ENCODE data around the gene NUP88. TPM values are rescaled to one million over a fixed set of nuclear protein-coding genes. Genes with fewer than 3 reads are reported as not detected.

The NUP88 gene
- total and polyA plus RNA-seq, 2 donors from 2014 or later, result 55.1 to 57.9 TPM

DNA sequence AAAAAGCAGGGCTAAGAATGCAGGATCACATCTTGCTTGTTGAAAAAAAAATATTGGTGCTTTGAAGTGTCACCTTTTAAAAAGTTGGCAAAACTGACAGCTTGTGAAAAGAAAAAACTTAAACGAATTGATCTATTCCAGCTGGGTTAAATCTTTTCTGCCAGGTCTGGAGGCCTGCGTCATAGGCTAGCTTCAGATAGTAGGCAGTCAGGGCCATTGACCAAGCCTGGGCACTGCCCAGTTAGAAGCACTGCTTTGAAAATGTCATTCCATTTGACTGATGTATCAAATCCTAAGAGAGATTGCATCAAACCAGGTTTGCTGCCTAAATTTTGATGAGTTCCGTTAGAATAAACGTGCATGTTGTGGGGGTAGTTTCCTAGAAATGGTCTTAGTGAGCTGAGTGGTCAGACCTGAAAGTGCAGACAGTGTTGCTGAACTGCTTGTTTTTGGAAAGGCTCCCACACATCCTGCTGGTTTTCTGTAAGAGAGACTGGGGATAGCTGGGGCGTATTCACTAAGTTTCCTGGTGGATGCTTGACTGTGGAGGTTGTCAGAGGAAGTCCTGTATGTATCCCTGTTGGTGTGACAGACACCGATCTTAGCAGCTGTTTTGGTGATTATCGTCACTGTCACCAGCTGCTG, 38.8 kb downstream of the NUP88 start:
- H3K4me3 ChIP-seq (ENCODE audit: low read length in 3 of 3), result no peak overlapping the region
- intact Hi-C loops (cut with DNase I), result no loop called here
- TF ChIP-seq, protein P1, sequence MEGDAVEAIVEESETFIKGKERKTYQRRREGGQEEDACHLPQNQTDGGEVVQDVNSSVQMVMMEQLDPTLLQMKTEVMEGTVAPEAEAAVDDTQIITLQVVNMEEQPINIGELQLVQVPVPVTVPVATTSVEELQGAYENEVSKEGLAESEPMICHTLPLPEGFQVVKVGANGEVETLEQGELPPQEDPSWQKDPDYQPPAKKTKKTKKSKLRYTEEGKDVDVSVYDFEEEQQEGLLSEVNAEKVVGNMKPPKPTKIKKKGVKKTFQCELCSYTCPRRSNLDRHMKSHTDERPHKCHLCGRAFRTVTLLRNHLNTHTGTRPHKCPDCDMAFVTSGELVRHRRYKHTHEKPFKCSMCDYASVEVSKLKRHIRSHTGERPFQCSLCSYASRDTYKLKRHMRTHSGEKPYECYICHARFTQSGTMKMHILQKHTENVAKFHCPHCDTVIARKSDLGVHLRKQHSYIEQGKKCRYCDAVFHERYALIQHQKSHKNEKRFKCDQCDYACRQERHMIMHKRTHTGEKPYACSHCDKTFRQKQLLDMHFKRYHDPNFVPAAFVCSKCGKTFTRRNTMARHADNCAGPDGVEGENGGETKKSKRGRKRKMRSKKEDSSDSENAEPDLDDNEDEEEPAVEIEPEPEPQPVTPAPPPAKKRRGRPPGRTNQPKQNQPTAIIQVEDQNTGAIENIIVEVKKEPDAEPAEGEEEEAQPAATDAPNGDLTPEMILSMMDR (IDR thresholded peaks at IDR 0.05; ENCODE audit: borderline replicate concordance, extremely low read depth, insufficient read depth), result no peak
- no peaks in the 10 kb centered on the region for H3K9me3 ChIP-seq (ENCODE audit: control insufficient read depth in 2 of 3, insufficient read depth in 1 of 3, low read length in 3 of 3)
- no peak for DNase-seq
- no peaks in the 10 kb centered on the region for H3K4me1 ChIP-seq (ENCODE audit: control insufficient read depth in 2 of 3, insufficient read depth in 2 of 3, low read depth in 1 of 3, low read length in 3 of 3)
- no peak overlapping the region for H3K27ac ChIP-seq (ENCODE audit: low read depth in 2 of 2, low read length in 2 of 2)
- H3K27me3 ChIP-seq (ENCODE audit: control insufficient read depth, insufficient read depth, low read length), result no peaks in the 10 kb centered on the region
- H3K9ac ChIP-seq (ENCODE audit: low read length in 3 of 3), result no peak overlapping the region
- FAIRE-seq, result no peak
- peaks cover 19 to 60% (median 53%) of the 10 kb centered on the region in 3 donors for H3K36me3 ChIP-seq (ENCODE audit: control insufficient read depth in 2 of 3, insufficient read depth in 3 of 3, low read length in 3 of 3)

DNA sequence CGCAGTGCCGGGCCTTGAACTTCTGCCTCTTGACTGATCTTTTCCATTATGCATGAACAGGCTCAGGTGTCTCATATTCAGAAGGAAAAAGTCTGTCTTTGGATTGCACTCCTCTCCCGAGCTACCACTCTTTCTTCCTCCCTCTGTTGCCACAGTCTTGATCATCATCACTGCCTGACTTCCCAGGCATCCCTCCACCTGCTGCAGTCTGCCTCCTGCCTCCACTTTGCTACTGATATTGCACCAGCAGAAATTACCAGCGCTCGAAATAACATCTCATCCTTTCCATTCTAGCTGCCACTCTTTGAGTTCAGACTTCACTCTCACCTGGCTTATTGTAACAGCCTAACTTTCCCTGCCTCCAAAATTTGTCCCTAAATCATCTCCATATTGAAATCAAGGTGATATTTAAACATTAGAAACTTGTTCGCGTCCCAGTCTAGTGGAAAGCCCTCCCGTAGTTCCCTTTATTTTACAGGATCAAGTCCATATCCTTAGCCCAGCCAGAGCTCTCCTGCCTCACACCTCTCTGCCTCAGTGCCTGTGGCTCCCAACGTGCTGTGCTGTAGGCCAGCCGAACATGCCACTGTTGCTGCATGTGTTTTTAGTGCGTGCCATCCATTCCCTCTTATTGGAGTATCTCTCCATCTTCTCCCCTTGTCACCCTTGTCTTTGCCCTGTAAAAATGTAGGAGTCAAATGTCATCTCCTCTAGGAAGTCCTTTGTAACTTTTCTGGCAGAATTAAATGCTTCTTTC, 39.9 kb downstream of the NUP88 start:
- intact Hi-C loops (cut with DNase I), result no loop called here
- no peak for FAIRE-seq

DNA sequence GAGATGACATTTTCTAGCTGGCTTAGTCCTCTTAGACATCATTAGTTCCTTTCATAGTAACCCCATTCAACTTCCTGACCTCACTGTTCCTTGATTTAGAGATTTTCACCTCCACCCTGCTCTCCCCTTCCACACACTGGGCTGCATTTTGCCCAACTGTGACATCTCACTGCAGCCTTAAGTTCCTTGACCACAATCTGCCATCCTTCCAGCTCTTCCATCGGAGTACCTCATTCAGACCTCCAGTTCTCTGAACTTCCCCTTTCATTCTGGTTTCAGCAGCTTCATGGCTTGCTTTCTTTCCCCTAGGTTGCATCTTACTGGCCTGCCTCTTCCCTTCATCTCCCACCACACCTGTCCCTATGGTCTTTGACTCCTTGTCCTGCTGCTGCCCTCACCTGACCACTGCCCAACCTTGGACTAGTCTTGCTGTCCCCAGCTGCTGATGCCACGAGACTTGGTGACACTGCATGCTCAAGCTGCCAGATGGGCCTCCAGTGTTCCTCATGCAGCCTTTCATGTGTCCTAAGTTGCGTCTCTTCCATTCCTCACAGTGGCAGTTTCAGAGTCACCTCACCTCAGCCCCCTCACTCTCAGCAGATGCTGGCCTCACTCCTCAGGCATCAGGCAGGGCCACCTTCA, 40.8 kb downstream of the NUP88 start:
- Histone ChIP-seq H3K9me3 (ENCODE audit: control insufficient read depth in 2 of 3, insufficient read depth in 1 of 3, low read length in 3 of 3) (no peaks in the 10 kb centered on the region), H3K27me3 (ENCODE audit: control insufficient read depth, insufficient read depth, low read length) (no peaks in the 10 kb centered on the region), H3K36me3 (ENCODE audit: control insufficient read depth in 2 of 3, insufficient read depth in 3 of 3, low read length in 3 of 3) (peaks cover 20 to 53% (median 46%) of the 10 kb centered on the region in 3 donors), H3K4me3 (ENCODE audit: low read length in 3 of 3) (no peak overlapping the region), H3K9ac (ENCODE audit: low read length in 3 of 3) (no peak overlapping the region), H3K4me1 (ENCODE audit: control insufficient read depth in 2 of 3, insufficient read depth in 2 of 3, low read depth in 1 of 3, low read length in 3 of 3) (no peaks in the 10 kb centered on the region), H3K27ac (ENCODE audit: low read depth in 2 of 2, low read length in 2 of 2) (no peak overlapping the region)
- TF ChIP-seq, protein P1 (IDR thresholded peaks at IDR 0.05; ENCODE audit: borderline replicate concordance, extremely low read depth, insufficient read depth), result no peak
- intact Hi-C loops (cut with DNase I), result no loop called here
- DNase-seq (no peak), FAIRE-seq (no peak)

More for the DNA sequence above, 39.9 kb downstream of the NUP88 start:
- DNase-seq, result no peak
- no peaks in the 10 kb centered on the region for H3K9me3 ChIP-seq (ENCODE audit: control insufficient read depth in 2 of 3, insufficient read depth in 1 of 3, low read length in 3 of 3)
- no peaks in the 10 kb centered on the region for H3K27me3 ChIP-seq (ENCODE audit: control insufficient read depth, insufficient read depth, low read length)
- TF ChIP-seq, protein P1 (IDR thresholded peaks at IDR 0.05; ENCODE audit: borderline replicate concordance, extremely low read depth, insufficient read depth), result no peak
- no peak overlapping the region for H3K4me3 ChIP-seq (ENCODE audit: low read length in 3 of 3)
- H3K27ac ChIP-seq (ENCODE audit: low read depth in 2 of 2, low read length in 2 of 2), result no peak overlapping the region
- no peak overlapping the region for H3K9ac ChIP-seq (ENCODE audit: low read length in 3 of 3)
- no peaks in the 10 kb centered on the region for H3K4me1 ChIP-seq (ENCODE audit: control insufficient read depth in 2 of 3, insufficient read depth in 2 of 3, low read depth in 1 of 3, low read length in 3 of 3)
- peaks cover 19 to 56% (median 51%) of the 10 kb centered on the region in 3 donors for H3K36me3 ChIP-seq (ENCODE audit: control insufficient read depth in 2 of 3, insufficient read depth in 3 of 3, low read length in 3 of 3)
